Ammon's horn (tissue), 1 donor: ENCODE data around the gene GPR119.
"Not testable (repeated sequence)": the region's sequence is repeated elsewhere in the genome, so short reads cannot be mapped to it uniquely, and the experiment has no call there.

Source experiments
- DNase-seq: peaks from one replicate; pipeline ENCODE4 v3.0.0-alpha.2; 2016; ENCODE audit warnings: low spot score

The GPR119 gene

DNA sequence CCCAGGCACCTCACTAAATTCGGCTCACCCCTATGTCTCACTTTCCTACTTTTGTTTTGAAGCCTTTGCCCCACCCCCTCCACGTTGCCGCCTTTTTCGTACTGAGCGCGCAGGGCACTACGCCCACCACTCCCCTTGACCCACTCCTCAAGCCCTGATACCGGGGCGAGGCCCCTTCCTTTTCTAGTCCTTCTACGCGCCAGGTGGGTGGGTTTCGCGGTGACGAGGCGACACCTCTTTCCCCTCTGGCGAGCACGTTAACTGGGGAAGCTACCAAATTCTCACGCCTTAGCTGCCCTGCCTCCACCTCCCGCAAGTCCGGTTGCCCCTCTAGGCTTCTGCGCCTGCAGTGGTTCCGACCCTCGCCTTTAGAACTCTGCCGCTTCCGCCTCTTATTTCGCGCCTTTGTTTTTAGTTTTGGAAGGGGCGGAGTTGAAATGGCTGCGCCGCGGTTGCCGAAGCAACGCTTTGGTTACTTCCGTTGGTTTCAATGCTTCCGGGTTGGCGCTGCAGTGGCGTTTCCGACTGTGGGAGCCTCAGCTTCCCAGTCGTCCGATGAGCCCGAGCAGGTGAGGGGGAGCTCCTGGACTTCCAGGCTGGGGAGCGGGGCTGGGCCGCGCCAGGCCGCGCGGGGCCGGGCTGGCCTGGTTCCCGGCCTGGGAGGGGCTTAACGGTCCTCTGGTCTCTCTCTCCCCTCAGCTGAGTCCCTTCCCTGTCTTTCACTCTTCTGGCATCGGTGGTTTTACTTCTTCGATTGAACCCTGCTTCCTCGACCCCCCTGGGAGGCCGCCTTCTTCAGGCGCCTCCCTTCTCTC lies 45.9 kb downstream of the GPR119 start, which contains the start of gene SLC25A14:
SLC25A14 (plus strand) TSS at position 512 of the 815 bp plus-strand sequence. CDS start 360 bp downstream, outside the sequence.
- peak; percentile 76 for DNase-seq

DNA sequence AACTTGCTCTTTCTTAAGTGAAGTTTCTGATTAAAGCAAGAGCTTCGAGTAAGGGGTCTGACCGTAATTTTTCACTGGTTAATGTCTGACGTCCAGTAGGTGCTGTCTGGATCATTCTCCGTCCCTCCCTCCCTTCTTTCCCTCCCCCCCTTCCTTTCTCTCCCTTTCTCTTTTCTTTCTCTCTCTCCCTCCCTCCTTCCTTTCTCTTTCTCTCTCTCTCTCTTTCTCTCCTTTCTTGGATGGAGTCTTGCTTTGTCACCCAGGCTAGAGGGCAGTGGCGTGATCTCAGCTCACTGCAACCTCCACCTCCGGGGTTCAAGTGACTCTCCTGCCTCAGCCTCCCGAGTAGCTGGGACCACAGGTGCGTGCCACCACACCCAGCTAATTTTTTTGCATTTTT lies 46.6 kb downstream of the GPR119 start:
- not testable (repeated sequence) for DNase-seq

DNA sequence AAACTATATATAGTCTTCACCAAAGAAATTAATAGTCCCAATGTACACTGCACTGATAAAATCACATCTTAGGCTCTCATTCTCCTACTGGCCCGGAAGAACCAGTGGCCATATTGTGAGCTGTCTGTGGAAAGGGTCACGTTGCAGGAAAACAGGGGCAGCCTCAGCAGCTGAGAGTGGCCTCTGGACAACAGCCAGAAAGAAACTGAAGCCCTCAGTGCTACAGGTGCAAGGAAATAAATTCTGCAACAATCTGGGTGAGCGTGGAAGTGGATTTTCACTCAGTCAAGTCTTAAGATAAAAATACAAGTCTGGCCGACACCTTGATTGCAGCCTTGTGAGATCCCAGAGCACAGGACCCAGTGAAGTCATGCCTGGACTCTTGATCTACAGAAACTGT lies 48.9 kb downstream of the GPR119 start:
- no peak for DNase-seq
